Measurements from ENCODE around the gene ACTN3.

DNA sequence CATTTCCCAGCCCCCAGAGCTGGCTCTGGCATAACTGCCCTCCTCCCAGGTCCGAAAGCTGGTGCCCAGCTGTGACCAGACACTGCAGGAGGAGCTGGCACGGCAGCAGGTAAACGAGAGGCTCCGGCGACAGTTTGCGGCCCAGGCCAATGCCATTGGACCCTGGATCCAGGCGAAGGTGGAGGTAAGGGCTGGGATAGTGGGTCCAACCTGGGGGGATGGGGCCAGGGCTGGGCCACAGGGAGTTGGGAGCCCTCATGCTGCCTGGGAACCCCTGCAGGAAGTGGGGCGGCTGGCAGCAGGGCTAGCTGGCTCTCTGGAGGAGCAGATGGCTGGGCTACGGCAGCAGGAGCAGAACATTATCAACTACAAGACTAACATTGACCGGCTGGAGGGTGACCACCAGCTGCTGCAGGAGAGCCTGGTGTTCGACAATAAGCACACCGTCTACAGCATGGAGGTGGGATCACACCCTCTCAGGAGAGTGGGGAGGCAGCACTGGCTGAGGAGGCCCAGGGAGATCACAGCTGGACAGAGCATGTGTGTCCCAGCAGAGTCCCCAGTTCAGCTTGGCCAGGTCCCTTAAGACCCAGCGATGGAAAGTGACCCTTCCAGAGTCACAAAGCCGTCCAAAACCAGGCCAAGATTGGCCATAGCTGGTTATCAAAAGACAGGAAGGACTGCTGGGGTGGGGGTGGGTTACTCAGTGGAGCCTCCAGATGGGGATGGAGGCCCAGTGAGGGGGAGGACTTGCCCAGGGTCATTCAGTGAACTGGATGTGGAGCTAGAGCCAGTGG is 14.7 kb downstream of the ACTN3 start:
- TF ChIP-seq POLR2AphosphoS5 (IDR thresholded peaks at IDR 0.05; ENCODE audit: low read depth, low read length): no peak
- TF ChIP-seq SIN3A (IDR thresholded peaks at IDR 0.05; ENCODE audit: borderline replicate concordance, insufficient read depth, low read length): no peak
- no peak for TF ChIP-seq REST (IDR thresholded peaks at IDR 0.05; ENCODE audit: insufficient read depth in 1 of 2, low read depth in 2 of 2, low read length in 2 of 2)
- TF ChIP-seq TAF1 (IDR thresholded peaks at IDR 0.05; ENCODE audit: borderline replicate concordance, insufficient read depth, low read length): no peak

Measured in PFSK-1 (cell line).